HFF-Myc (cell line): Measurements from ENCODE around the gene SLC2A9.

ENCODE experiments used
- DNase-seq: peaks from one replicate; pipeline ENCODE4 v3.0.0-alpha.2; 2011; ENCODE audit warnings: low read depth; ENCODE audit errors: extremely low read depth
- H3K4me3 ChIP-seq: replicated peaks from 2 replicates; pipeline ENCODE4 v1.5.1; 2011; ENCODE audit warnings: low read depth, mild to moderate bottlenecking, control low read depth, low read length
- CTCF ChIP-seq: IDR thresholded peaks from 2 replicates; pipeline ENCODE4 v1.5.1; 2012; ENCODE audit warnings: mild to moderate bottlenecking, low read depth, low read length, control low read depth; ENCODE audit errors: missing control alignments

Gene SLC2A9

GRCh38 chr4:10002278-10002677 lies 19.0 kb downstream of the SLC2A9 start:
- no peak overlapping the region for H3K4me3 ChIP-seq
- no peak for DNase-seq
- no peak for TF ChIP-seq CTCF

- no peak for DNase-seq
- H3K4me3 ChIP-seq: no peak overlapping the region
- TF ChIP-seq CTCF: no peak
Measured at GRCh38 chr4:10001757-10002156, 19.5 kb downstream of the SLC2A9 start.

- no peak overlapping the region for H3K4me3 ChIP-seq
- DNase-seq: no peak
- TF ChIP-seq CTCF: no peak
Measured at GRCh38 chr4:9999956-10000561, 21.2 kb downstream of the SLC2A9 start.

- no peak for DNase-seq
- no peak for TF ChIP-seq CTCF
Measured at GRCh38 chr4:9997886-9998285, 23.4 kb downstream of the SLC2A9 start.

GRCh38 chr4:9996319-9997110 lies 24.8 kb downstream of the SLC2A9 start:
- no peak for TF ChIP-seq CTCF
- no peak overlapping the region for H3K4me3 ChIP-seq
- no peak for DNase-seq

More at GRCh38 chr4:9997886-9998285, 23.4 kb downstream of the SLC2A9 start:
- H3K4me3 ChIP-seq: no peak overlapping the region

GRCh38 chr4:9994246-9994847 lies 26.9 kb downstream of the SLC2A9 start:
- TF ChIP-seq CTCF: no peak
- H3K4me3 ChIP-seq: no peak overlapping the region
- no peak for DNase-seq
